GM23248 (cell line): ENCODE data around the gene WSB1. TPM values are rescaled to one million over a fixed set of nuclear protein-coding genes. Genes with fewer than 3 reads are reported as not detected.

Experiments
- DNase-seq: peaks from one replicate; pipeline ENCODE4 v3.0.0-alpha.2; 2015
- H2AFZ ChIP-seq: fragments of 200-600 bp; sonication (generic); 2 replicates; pipeline ENCODE4 v1.6.1; 2016; ENCODE audit warnings: antibody characterized with exemption
- H3F3A ChIP-seq: fragments of 200-600 bp; sonication (generic); 2 replicates; pipeline ENCODE4 v1.6.1; 2016; ENCODE audit warnings: mild to moderate bottlenecking, antibody characterized with exemption, mixed run types; ENCODE audit not compliant: insufficient read depth
- H3K27ac ChIP-seq: fragments of 200-600 bp; sonication (generic); 2 replicates; pipeline ENCODE4 v1.5.1; 2016; ENCODE audit warnings: mild to moderate bottlenecking
- H3K27me3 ChIP-seq: fragments of 200-600 bp; sonication (generic); replicated peaks from 2 replicates; pipeline ENCODE4 v1.6.1; 2016; ENCODE audit warnings: mild to moderate bottlenecking; ENCODE audit not compliant: insufficient read depth
- H3K36me3 ChIP-seq: fragments of 200-600 bp; sonication (generic); 2 replicates; pipeline ENCODE4 v1.6.1; 2016; ENCODE audit warnings: low read depth, mild to moderate bottlenecking
- H3K4me1 ChIP-seq: fragments of 200-600 bp; sonication (generic); 2 replicates; pipeline ENCODE4 v1.6.1; 2016; ENCODE audit warnings: mild to moderate bottlenecking; ENCODE audit not compliant: insufficient read depth
- H3K4me2 ChIP-seq: fragments of 200-600 bp; sonication (generic); one replicate; pipeline ENCODE4 v1.6.1; 2016; ENCODE audit warnings: mild to moderate bottlenecking; ENCODE audit not compliant: unreplicated experiment
- H3K4me3 ChIP-seq: fragments of 200-600 bp; sonication (generic); 2 replicates; pipeline ENCODE4 v1.5.1; 2016; ENCODE audit warnings: mild to moderate bottlenecking
- H3K79me2 ChIP-seq: fragments of 200-600 bp; sonication (generic); 2 replicates; pipeline ENCODE4 v1.6.1; 2016; ENCODE audit warnings: mild to moderate bottlenecking; ENCODE audit not compliant: insufficient read depth
- H3K9ac ChIP-seq: fragments of 200-600 bp; sonication (generic); 2 replicates; pipeline ENCODE4 v1.6.1; 2016; ENCODE audit warnings: mild to moderate bottlenecking
- H3K9me2 ChIP-seq: fragments of 200-600 bp; sonication (generic); 2 replicates; pipeline ENCODE4 v1.6.1; 2016; ENCODE audit warnings: mixed run types, mild to moderate bottlenecking, moderate library complexity; ENCODE audit not compliant: insufficient read depth
- H3K9me3 ChIP-seq: fragments of 200-600 bp; sonication (generic); one replicate; pipeline ENCODE4 v1.6.1; 2017; ENCODE audit warnings: low read depth
- H4K20me1 ChIP-seq: fragments of 200-600 bp; sonication (generic); 2 replicates; pipeline ENCODE4 v1.6.0; 2016; ENCODE audit not compliant: insufficient read depth
- EZH2 ChIP-seq: fragments of 200-600 bp; sonication (generic); IDR thresholded peaks from 2 replicates; pipeline ENCODE4 v1.6.1; 2018; ENCODE audit warnings: antibody characterized with exemption, mild to moderate bottlenecking; ENCODE audit not compliant: insufficient read depth, poor library complexity, severe bottlenecking
- EZH2phosphoT487 ChIP-seq: fragments of 200-600 bp; sonication (generic); IDR thresholded peaks from 2 replicates; pipeline ENCODE4 v1.6.1; 2018; ENCODE audit warnings: antibody characterized with exemption, moderate library complexity, mild to moderate bottlenecking, low read depth; ENCODE audit not compliant: insufficient read depth
- WGBS, 2 experiments: methylation state at CpG; one replicate each; pipeline ENCODE4 v1.1.6; 2015 to 2017; ENCODE audit warnings: low lambda C conversion rate in 2 of 2, low coverage in 1 of 2; ENCODE audit errors: missing lambda C conversion rate in 2 of 2; 5-methylcytosine and 5-hydroxymethylcytosine counted together
- in situ Hi-C: fragments of 300-500 bp; cut with MboI; formaldehyde crosslinking; loops from 2 replicates; pipeline ENCODE4 v1.15.0; 2020
- polyA plus RNA-seq: library from polyadenylated mRNA; unstranded; fragments of >200 nt; fragmentation: Nextera tagmentation; extraction: Ambion mirVana; gene quantifications from 2 replicates; pipeline ENCODE4 v1.2.1, GENCODE V29; 2016
- total RNA-seq: library from RNA; depleted of rRNA; stranded (reverse); fragments of >200 nt; shearing (Covaris generic); gene quantifications from 2 replicates; pipeline ENCODE4 v1.2.3, GENCODE V29; 2014

Gene WSB1
- total and polyA plus RNA-seq, 2 experiments from 2014 or later: 127 to 135 TPM

DNA sequence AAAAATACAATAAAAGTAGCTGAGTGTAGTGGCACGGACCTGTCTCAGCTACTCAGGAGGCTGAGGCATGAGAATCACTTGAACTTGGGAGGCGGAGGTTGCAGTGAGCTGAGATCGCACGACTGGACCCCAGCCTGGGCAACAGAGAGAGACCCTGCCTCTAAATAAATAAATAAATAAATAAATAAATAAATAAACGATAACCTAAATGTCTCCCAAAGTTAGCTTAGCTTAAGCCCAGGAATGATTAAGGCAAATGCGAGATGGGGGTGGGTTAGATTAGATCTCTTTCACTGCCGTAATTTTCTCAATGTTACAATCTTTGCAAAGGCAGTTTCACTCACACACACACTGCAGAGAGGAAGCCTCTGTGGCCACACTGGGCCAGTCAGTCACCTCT, 46.7 kb downstream of the WSB1 start:
- Histone ChIP-seq H2AFZ (no peak overlapping the region), H3K9me3 (no peaks in the 10 kb centered on the region), H3K9me2 (no peaks in the 10 kb centered on the region), H3F3A (no peaks in the 10 kb centered on the region), H3K36me3 (no peaks in the 10 kb centered on the region), H3K27ac (no peak overlapping the region), H3K4me2 (no peak overlapping the region), H4K20me1 (no peaks in the 10 kb centered on the region), H3K79me2 (no peaks in the 10 kb centered on the region), H3K4me3 (no peak overlapping the region), H3K27me3 (no peaks in the 10 kb centered on the region), H3K9ac (no peak overlapping the region), H3K4me1 (no peaks in the 10 kb centered on the region)
- DNase-seq: no peak
- 63 to 68% methylated on average over 6 to 7 of the region's 7 CpGs for WGBS, 2 experiments
- no peak for TF ChIP-seq EZH2phosphoT487
- TF ChIP-seq EZH2: no peak
- in situ Hi-C loops: loop anchor here (10.0 kb wide), 1 partner anchor 154 kb away; no protein-coding TSS in a partner anchor

DNA sequence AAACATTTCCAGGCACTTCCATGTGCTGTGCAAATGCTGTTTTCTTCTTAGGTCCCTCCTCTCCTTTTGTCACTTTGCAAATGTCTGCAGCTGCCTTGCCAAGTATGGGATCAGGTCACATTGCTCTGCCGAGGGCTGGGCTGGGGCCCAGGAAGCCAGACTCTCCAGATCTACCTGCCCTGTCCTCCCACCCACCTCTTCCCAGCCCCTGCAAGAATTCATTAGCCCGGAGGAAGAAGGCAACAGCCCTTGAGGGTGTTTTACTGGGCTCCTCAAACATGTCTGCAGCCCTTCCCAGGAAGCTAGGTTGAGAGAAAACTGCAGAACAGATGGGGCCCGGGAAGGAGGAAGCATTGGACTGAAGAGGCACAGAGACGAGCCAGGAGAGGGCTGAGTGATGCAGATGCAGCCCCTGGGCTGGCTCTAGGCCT, 47.1 kb downstream of the WSB1 start:
- Histone ChIP-seq H2AFZ (no peak overlapping the region), H3K9me2 (no peaks in the 10 kb centered on the region), H4K20me1 (no peaks in the 10 kb centered on the region), H3K4me1 (no peaks in the 10 kb centered on the region), H3K27me3 (no peaks in the 10 kb centered on the region), H3K27ac (no peak overlapping the region), H3K79me2 (no peaks in the 10 kb centered on the region), H3K4me2 (no peak overlapping the region), H3F3A (no peaks in the 10 kb centered on the region), H3K9ac (no peak overlapping the region), H3K36me3 (no peaks in the 10 kb centered on the region), H3K4me3 (no peak overlapping the region), H3K9me3 (no peaks in the 10 kb centered on the region)
- no peak for DNase-seq
- no peak for TF ChIP-seq EZH2phosphoT487
- TF ChIP-seq EZH2: no peak
- WGBS, 2 experiments: 17 to 19% methylated on average over 4 of the region's 4 CpGs
- in situ Hi-C loops: loop anchor here (10.0 kb wide), 1 partner anchor 154 kb away; no protein-coding TSS in a partner anchor

DNA sequence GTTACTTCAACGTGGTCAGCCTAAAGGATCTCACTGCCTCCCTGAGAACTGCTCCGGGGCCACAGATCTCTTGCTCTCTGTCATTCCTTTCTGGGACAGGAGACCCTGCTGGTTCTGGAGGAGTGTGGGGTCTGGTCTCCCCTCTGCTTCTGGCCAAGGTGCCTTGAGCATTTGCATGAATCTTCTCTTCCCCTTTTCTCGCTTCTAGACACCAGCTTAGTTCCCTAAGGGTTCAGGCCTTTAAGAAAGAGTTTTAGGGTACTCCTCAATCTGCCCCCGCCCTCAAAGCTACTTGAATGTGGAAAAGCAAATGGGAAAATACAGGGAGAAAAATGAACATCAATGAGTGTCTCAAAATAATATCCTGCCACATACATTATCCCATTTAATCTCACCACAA, 48.1 kb downstream of the WSB1 start:
- TF ChIP-seq EZH2phosphoT487: no peak
- TF ChIP-seq EZH2: no peak
- Histone ChIP-seq H3K9ac (no peak overlapping the region), H3F3A (no peaks in the 10 kb centered on the region), H3K4me3 (no peak overlapping the region), H3K27me3 (no peaks in the 10 kb centered on the region), H3K4me1 (no peaks in the 10 kb centered on the region), H3K9me2 (no peaks in the 10 kb centered on the region), H3K4me2 (no peak overlapping the region), H3K27ac (no peak overlapping the region), H3K36me3 (no peaks in the 10 kb centered on the region), H2AFZ (no peak overlapping the region), H3K79me2 (no peaks in the 10 kb centered on the region), H3K9me3 (no peaks in the 10 kb centered on the region), H4K20me1 (no peaks in the 10 kb centered on the region)
- DNase-seq: no peak
- 72 to 75% methylated on average over 4 of the region's 4 CpGs for WGBS, 2 experiments
- in situ Hi-C loops: loop anchor here (10.0 kb wide), 1 partner anchor 153 kb away; no protein-coding TSS in a partner anchor

DNA sequence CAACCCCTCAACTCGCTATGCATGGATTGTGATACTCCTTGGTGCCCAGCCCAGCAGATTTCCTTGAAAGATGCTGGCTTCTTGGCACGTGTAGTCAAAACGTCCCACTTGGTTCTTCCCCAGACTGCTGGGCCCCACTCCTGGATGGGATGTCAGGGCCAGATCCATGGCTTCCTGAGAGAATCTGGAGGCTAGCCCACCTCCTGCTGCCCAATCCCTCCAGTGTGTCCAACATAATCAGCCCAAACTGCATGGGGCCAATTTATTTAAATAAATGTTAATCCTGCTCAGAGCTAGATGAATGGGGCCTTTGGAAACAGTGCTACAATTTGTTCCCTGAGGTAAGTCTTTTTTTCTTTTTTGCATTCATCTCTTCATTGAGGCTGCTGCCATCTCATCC, 49.4 kb downstream of the WSB1 start:
- Histone ChIP-seq H3F3A (no peaks in the 10 kb centered on the region), H3K4me3 (no peak overlapping the region), H3K79me2 (no peaks in the 10 kb centered on the region), H3K27ac (no peak overlapping the region), H3K4me1 (no peaks in the 10 kb centered on the region), H4K20me1 (no peaks in the 10 kb centered on the region), H3K4me2 (no peak overlapping the region), H3K9ac (no peak overlapping the region), H3K36me3 (no peaks in the 10 kb centered on the region), H3K9me3 (no peaks in the 10 kb centered on the region), H2AFZ (no peak overlapping the region), H3K9me2 (no peaks in the 10 kb centered on the region), H3K27me3 (no peaks in the 10 kb centered on the region)
- WGBS, 2 experiments: 53 to 68% methylated on average over 3 of the region's 3 CpGs
- TF ChIP-seq EZH2phosphoT487: no peak
- no peak for TF ChIP-seq EZH2
- in situ Hi-C loops: loop anchor here (10.0 kb wide), 1 partner anchor 152 kb away; no protein-coding TSS in a partner anchor
- no peak for DNase-seq
